Measurements from ENCODE around the gene AMPD2.

The AMPD2 gene

GRCh38 chr1:109639063-109639840 is 19.6 kb downstream of the AMPD2 start:
- DNase-seq (ENCODE audit: low spot score), result peak; percentile 4
- TF ChIP-seq CTCF (IDR thresholded peaks at IDR 0.05; ENCODE audit: borderline replicate concordance, control extremely low read depth, extremely low read depth, insufficient read depth, missing control alignments), result no peak
- in situ Hi-C loops (cut with MboI; ENCODE audit: low sequenced_read_pairs, unreplicated experiment), result no loop called here

- DNase-seq (ENCODE audit: low spot score), result no peak
- no peak for TF ChIP-seq CTCF (IDR thresholded peaks at IDR 0.05; ENCODE audit: borderline replicate concordance, control extremely low read depth, extremely low read depth, insufficient read depth, missing control alignments)
- in situ Hi-C loops (cut with MboI; ENCODE audit: low sequenced_read_pairs, unreplicated experiment), result loop anchor here (5.0 kb wide), 2 partner anchors 132 to 342 kb away; partner anchors contain the start of gene AHCYL1
Measured at GRCh38 chr1:109639841-109640184, 20.2 kb downstream of the AMPD2 start.

GRCh38 chr1:109640285-109640865 is 20.7 kb downstream of the AMPD2 start:
- peak; percentile 77 for DNase-seq (ENCODE audit: low spot score)
- peak; percentile 92 for TF ChIP-seq CTCF (IDR thresholded peaks at IDR 0.05; ENCODE audit: borderline replicate concordance, control extremely low read depth, extremely low read depth, insufficient read depth, missing control alignments)
- in situ Hi-C loops (cut with MboI; ENCODE audit: low sequenced_read_pairs, unreplicated experiment), result loop anchor here (5.0 kb wide), 2 partner anchors 132 to 342 kb away; partner anchors contain the start of gene AHCYL1

DNA sequence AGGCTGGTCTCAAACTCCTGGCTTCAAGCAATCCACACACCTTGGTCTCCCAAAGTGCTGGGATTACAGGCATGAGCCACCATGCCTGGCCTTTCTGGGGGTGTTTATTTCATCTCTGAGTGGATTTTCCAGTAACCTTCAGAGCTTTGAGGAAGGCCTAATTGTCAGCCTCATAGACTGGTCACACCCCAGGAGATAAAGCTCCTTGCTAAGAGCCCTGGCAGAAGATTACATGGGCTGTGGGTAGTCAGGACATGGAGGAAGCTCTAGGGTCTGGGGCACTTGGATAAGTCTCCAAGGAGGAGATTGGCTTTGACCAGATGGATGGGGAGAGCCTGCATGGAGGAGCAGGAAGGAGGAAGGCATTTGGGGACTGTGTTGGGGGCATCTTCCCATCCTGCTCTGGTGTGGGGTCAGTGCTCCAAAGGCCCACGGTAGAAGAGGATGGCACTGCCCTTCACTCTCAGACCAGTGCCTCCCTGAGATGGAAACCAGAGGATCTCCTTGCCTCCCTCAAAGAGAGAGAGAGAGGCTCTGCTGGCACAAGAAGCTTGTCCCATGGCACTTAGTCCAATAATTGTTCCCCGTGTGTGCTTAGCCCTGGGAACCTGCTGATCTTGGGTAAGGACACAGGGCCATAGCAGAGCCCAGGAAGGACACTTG is 21.6 kb downstream of the AMPD2 start:
- DNase-seq (ENCODE audit: low spot score), result peak; percentile 4
- no peak for TF ChIP-seq CTCF (IDR thresholded peaks at IDR 0.05; ENCODE audit: borderline replicate concordance, control extremely low read depth, extremely low read depth, insufficient read depth, missing control alignments)
- in situ Hi-C loops (cut with MboI; ENCODE audit: low sequenced_read_pairs, unreplicated experiment), result loop anchor here (5.0 kb wide), 2 partner anchors 131 to 341 kb away; partner anchors contain the start of gene AHCYL1

- TF ChIP-seq CTCF (IDR thresholded peaks at IDR 0.05; ENCODE audit: borderline replicate concordance, control extremely low read depth, extremely low read depth, insufficient read depth, missing control alignments), result no peak
- no peak for DNase-seq (ENCODE audit: low spot score)
- in situ Hi-C loops (cut with MboI; ENCODE audit: low sequenced_read_pairs, unreplicated experiment), result loop anchor here (5.0 kb wide), 2 partner anchors 130 to 340 kb away; partner anchors contain the start of gene AHCYL1
Measured at GRCh38 chr1:109641861-109642260, 22.2 kb downstream of the AMPD2 start.

GRCh38 chr1:109642626-109643025 is 23.0 kb downstream of the AMPD2 start:
- DNase-seq (ENCODE audit: low spot score), result no peak
- TF ChIP-seq CTCF (IDR thresholded peaks at IDR 0.05; ENCODE audit: borderline replicate concordance, control extremely low read depth, extremely low read depth, insufficient read depth, missing control alignments), result no peak
- in situ Hi-C loops (cut with MboI; ENCODE audit: low sequenced_read_pairs, unreplicated experiment), result loop anchor here (5.0 kb wide), 2 partner anchors 130 to 340 kb away; partner anchors contain the start of gene AHCYL1
